IPS DF 19.7 (cell line): ENCODE results near the gene HIVEP1.

Experiments
- DNase-seq: peaks from one replicate; pipeline ENCODE4 v3.0.0-alpha.2; 2013; ENCODE audit warnings: low read depth, low spot score

The HIVEP1 gene

GRCh38 chr6:12116978-12117377, 104.9 kb downstream of the HIVEP1 start:
- no peak for DNase-seq

- DNase-seq, result no peak
Measured at GRCh38 chr6:12118607-12119006, 106.5 kb downstream of the HIVEP1 start.

- no peak for DNase-seq
Measured at GRCh38 chr6:12119085-12119588, 107.0 kb downstream of the HIVEP1 start.

GRCh38 chr6:12125396-12125795, 113.3 kb downstream of the HIVEP1 start:
- DNase-seq, result no peak

GRCh38 chr6:12126051-12126450, 113.9 kb downstream of the HIVEP1 start:
- no peak for DNase-seq

- no peak for DNase-seq
Measured at GRCh38 chr6:12129523-12129922, 117.4 kb downstream of the HIVEP1 start.

- DNase-seq, result no peak
Measured at GRCh38 chr6:12132351-12133222, 120.5 kb downstream of the HIVEP1 start.

- no peak for DNase-seq
Measured at GRCh38 chr6:12134581-12134980, 122.5 kb downstream of the HIVEP1 start.

GRCh38 chr6:12134991-12135390, 122.9 kb downstream of the HIVEP1 start:
- DNase-seq, result no peak

- no peak for DNase-seq
Measured at GRCh38 chr6:12136905-12137304, 124.8 kb downstream of the HIVEP1 start.

- DNase-seq, result no peak
Measured at GRCh38 chr6:12137480-12137879, 125.4 kb downstream of the HIVEP1 start.

GRCh38 chr6:12138381-12138780, 126.3 kb downstream of the HIVEP1 start:
- no peak for DNase-seq

GRCh38 chr6:12138936-12139335, 126.8 kb downstream of the HIVEP1 start:
- no peak for DNase-seq

GRCh38 chr6:12147557-12148316, 135.6 kb downstream of the HIVEP1 start:
- DNase-seq, result no peak

GRCh38 chr6:12148317-12148801, 136.2 kb downstream of the HIVEP1 start:
- no peak for DNase-seq

GRCh38 chr6:12148841-12149240, 136.7 kb downstream of the HIVEP1 start:
- no peak for DNase-seq

GRCh38 chr6:12149944-12150510, 137.9 kb downstream of the HIVEP1 start:
- no peak for DNase-seq

- peak; percentile 15 for DNase-seq
Measured at GRCh38 chr6:12150812-12151432, 138.8 kb downstream of the HIVEP1 start.

GRCh38 chr6:12151433-12151820, 139.3 kb downstream of the HIVEP1 start:
- DNase-seq, result no peak

GRCh38 chr6:12152023-12152970, 140.2 kb downstream of the HIVEP1 start:
- DNase-seq, result no peak
